HUES48 (cell line): ENCODE results near the gene ATP13A2.
"Not testable (repeated sequence)": the region's sequence is repeated elsewhere in the genome, so short reads cannot be mapped to it uniquely, and the experiment has no call there.

ENCODE experiments used
- H3K27ac ChIP-seq: one replicate; pipeline ENCODE4 v1.7.0; 2013; ENCODE audit warnings: low read depth, low read length, inconsistent platforms
- H3K27me3 ChIP-seq: 2 replicates; pipeline ENCODE4 v1.6.1; 2013; ENCODE audit warnings: mild to moderate bottlenecking, low read length; ENCODE audit not compliant: control insufficient read depth, insufficient read depth
- H3K36me3 ChIP-seq: 2 replicates; pipeline ENCODE4 v1.6.1; 2013; ENCODE audit warnings: low read length; ENCODE audit not compliant: control insufficient read depth, insufficient read depth
- H3K4me1 ChIP-seq: 2 replicates; pipeline ENCODE4 v1.6.1; 2013; ENCODE audit warnings: mild to moderate bottlenecking, low read length; ENCODE audit not compliant: control insufficient read depth, insufficient read depth
- H3K4me3 ChIP-seq: 2 replicates; pipeline ENCODE4 v1.5.1; 2013; ENCODE audit warnings: mild to moderate bottlenecking, low read depth, low read length
- H3K9ac ChIP-seq: 2 replicates; pipeline ENCODE4 v1.6.1; 2013; ENCODE audit warnings: mild to moderate bottlenecking, low read depth, low read length, moderate library complexity
- H3K9me3 ChIP-seq: 2 replicates; pipeline ENCODE4 v1.6.1; 2013; ENCODE audit warnings: low read length; ENCODE audit not compliant: control insufficient read depth, insufficient read depth

Gene ATP13A2

DNA sequence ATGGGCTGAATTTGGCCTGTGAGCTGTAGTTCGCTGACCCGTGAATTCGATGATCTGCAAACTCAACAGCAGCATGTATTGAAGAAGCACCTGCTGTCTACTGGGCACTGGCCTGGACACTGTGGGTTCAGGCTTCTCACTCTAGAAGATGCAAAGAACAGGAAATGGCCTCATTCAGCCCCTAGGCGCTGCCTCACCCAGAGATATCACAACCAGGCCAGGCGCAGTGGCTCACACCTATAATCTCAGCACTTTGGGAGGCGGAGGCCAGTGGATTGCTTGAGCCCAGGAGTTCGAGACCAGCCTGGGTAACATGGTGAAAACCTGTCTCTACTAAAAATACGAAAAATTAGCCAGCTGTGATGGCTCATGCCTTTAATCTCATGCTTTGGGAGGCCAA is 55.0 kb downstream of the ATP13A2 start:
- Histone ChIP-seq H3K9me3 (no peaks in the 10 kb centered on the region), H3K4me3 (no peak overlapping the region), H3K9ac (no peak overlapping the region), H3K27me3 (no peaks in the 10 kb centered on the region), H3K27ac (no peak overlapping the region), H3K36me3 (peaks cover 51% of the 10 kb centered on the region), H3K4me1 (no peaks in the 10 kb centered on the region)

DNA sequence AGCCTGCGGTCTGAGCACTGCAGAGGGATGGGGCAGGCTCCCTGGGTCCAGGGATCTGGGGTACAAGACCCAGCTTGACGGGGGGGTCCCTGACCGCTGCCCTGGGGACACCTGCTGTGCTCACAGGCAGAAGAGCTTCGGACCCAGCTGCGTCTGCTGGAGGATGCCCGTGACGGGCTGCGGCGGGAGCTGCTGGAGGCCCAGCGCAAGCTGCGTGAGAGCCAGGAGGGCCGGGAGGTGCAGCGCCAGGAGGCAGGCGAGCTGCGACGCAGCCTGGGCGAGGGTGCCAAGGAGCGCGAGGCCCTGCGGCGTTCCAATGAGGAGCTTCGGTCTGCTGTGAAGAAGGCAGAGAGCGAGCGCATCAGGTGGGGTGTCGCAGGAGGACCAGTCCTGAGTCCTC is 56.5 kb downstream of the ATP13A2 start:
- Histone ChIP-seq H3K9ac (no peak overlapping the region), H3K9me3 (no peaks in the 10 kb centered on the region), H3K27ac (no peak overlapping the region), H3K36me3 (peaks cover 55% of the 10 kb centered on the region), H3K4me3 (no peak overlapping the region), H3K4me1 (no peaks in the 10 kb centered on the region), H3K27me3 (no peaks in the 10 kb centered on the region)

DNA sequence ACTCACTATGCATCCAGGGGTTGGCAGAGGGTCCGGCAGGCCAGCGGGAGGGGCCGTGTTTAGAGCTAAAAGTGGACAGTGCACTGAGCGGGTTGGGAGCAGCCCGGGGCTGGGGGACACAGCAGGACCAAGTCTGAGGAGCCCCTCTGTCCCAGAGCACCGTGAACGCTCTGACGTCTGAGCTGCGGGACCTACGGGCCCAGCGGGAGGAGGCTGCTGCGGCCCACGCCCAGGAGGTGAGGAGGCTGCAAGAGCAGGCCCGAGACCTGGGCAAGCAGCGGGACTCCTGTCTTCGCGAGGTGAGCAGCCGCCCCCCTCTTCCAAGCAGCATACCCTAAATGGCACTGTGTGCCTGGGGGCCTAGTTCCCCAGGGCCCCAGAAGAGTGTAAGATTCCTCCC is 57.1 kb downstream of the ATP13A2 start:
- no peak overlapping the region for H3K27ac ChIP-seq
- no peaks in the 10 kb centered on the region for H3K9me3 ChIP-seq
- no peak overlapping the region for H3K9ac ChIP-seq
- peaks cover 55% of the 10 kb centered on the region for H3K36me3 ChIP-seq
- H3K4me1 ChIP-seq = no peaks in the 10 kb centered on the region
- H3K4me3 ChIP-seq = no peak overlapping the region
- H3K27me3 ChIP-seq = no peaks in the 10 kb centered on the region

GRCh38 chr1:16952376-16952775 is 59.4 kb downstream of the ATP13A2 start:
- not testable (repeated sequence) for H3K9ac ChIP-seq, H3K27me3 ChIP-seq, H3K4me1 ChIP-seq, H3K9me3 ChIP-seq, H3K4me3 ChIP-seq, H3K27ac ChIP-seq
- H3K36me3 ChIP-seq = peaks cover 56% of the 10 kb centered on the region

GRCh38 chr1:16949026-16949425 is 62.7 kb downstream of the ATP13A2 start:
- not testable (repeated sequence) for H3K4me3 ChIP-seq, H3K27ac ChIP-seq, H3K9ac ChIP-seq, H3K9me3 ChIP-seq, H3K4me1 ChIP-seq, H3K27me3 ChIP-seq
- H3K36me3 ChIP-seq = peaks cover 50% of the 10 kb centered on the region

- not testable (repeated sequence) for H3K9ac ChIP-seq, H3K27ac ChIP-seq, H3K4me1 ChIP-seq
Observed at GRCh38 chr1:16948282-16948891, 63.3 kb downstream of the ATP13A2 start.

DNA sequence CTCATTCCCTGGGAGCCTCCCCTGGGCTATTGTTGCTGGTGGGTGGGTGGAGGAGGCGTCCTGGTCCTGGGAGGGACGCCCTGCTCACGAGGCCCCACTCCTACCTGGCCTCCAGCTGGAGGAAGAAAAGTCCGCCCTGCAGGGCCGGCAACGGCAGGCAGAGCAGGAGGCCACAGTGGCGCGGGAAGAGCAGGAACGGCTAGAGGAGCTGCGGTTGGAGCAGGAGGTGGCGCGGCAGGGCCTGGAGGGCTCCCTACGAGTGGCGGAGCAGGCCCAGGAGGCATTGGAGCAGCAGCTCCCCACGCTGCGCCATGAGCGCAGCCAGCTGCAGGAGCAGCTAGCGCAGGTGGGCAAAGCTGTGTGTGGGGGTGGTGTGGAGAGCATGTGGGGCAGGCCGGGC is 65.1 kb downstream of the ATP13A2 start:
- peaks cover 72% of the 10 kb centered on the region for H3K36me3 ChIP-seq
- no peak overlapping the region for H3K9ac ChIP-seq
- no peaks in the 10 kb centered on the region for H3K27me3 ChIP-seq
- no peak overlapping the region for H3K27ac ChIP-seq
- no peaks in the 10 kb centered on the region for H3K9me3 ChIP-seq
- no peak overlapping the region for H3K4me3 ChIP-seq
- no peaks in the 10 kb centered on the region for H3K4me1 ChIP-seq

More at GRCh38 chr1:16948282-16948891, 63.3 kb downstream of the ATP13A2 start:
- H3K9me3 ChIP-seq, H3K4me3 ChIP-seq, H3K27me3 ChIP-seq: not testable (repeated sequence)
- H3K36me3 ChIP-seq = peaks cover 56% of the 10 kb centered on the region

DNA sequence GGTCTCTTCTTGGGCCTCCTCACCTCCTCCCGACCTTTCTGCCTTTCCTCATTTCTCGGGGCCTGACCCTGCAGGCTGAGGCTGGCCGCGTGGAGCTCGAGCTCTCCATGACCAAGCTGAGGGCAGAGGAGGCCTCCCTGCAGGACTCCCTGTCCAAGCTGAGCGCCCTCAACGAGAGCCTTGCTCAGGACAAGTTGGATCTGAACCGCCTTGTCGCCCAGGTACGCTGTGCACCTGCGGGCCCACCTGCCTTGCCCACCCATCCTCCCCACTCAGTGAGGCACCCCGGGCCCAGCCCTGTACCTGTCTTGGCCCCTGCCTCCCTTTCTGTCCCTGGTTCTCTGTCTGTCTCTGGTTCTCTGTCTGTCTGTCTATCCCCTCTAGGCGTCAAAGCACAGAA is 65.5 kb downstream of the ATP13A2 start:
- H3K36me3 ChIP-seq = peaks cover 72% of the 10 kb centered on the region

DNA sequence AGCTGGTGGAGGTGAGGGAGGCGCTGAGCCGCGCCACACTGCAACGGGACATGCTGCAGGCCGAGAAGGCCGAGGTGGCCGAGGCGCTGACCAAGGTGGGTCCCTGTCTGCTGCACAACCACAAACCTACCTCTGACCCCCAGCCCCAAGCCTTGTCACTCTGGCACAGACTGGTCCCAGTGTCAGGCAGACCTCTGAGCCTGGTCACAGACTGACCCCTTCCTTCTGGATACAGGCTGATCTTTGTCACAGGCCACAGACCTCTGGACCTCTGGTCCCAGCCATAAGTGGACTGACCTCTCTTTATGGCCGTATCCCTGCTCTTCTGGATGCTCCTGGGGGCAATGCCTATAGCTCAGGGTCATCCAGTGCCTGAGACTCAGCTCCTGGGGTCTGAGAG is 66.2 kb downstream of the ATP13A2 start:
- not testable (repeated sequence) for H3K9ac ChIP-seq, H3K27ac ChIP-seq, H3K4me1 ChIP-seq, H3K4me3 ChIP-seq, H3K27me3 ChIP-seq, H3K9me3 ChIP-seq
- peaks cover 75% of the 10 kb centered on the region for H3K36me3 ChIP-seq

More for the DNA sequence above, 65.5 kb downstream of the ATP13A2 start:
- H3K4me3 ChIP-seq, H3K4me1 ChIP-seq, H3K27me3 ChIP-seq, H3K27ac ChIP-seq, H3K9ac ChIP-seq, H3K9me3 ChIP-seq: not testable (repeated sequence)

DNA sequence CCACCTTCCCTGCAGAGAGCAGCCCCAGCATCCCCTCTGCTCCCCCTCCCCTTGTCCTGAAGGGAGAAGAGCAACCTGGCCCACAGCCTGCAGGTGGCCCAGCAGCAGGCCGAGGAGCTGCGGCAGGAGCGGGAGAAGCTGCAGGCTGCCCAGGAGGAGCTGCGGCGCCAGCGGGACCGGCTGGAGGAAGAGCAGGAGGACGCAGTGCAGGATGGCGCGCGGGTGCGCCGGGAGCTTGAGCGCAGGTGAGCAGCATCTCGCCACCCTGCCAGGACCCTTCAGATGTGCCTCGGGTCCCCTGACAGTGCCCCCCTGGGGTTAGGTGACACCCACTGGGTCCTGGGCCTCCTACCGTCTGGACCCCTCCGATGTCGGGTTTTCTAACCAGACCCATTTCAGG is 67.7 kb downstream of the ATP13A2 start:
- Histone ChIP-seq H3K27ac (no peak overlapping the region), H3K36me3 (peaks cover 76% of the 10 kb centered on the region), H3K4me3 (no peak overlapping the region), H3K4me1 (no peaks in the 10 kb centered on the region), H3K9me3 (no peaks in the 10 kb centered on the region), H3K9ac (no peak overlapping the region), H3K27me3 (no peaks in the 10 kb centered on the region)

DNA sequence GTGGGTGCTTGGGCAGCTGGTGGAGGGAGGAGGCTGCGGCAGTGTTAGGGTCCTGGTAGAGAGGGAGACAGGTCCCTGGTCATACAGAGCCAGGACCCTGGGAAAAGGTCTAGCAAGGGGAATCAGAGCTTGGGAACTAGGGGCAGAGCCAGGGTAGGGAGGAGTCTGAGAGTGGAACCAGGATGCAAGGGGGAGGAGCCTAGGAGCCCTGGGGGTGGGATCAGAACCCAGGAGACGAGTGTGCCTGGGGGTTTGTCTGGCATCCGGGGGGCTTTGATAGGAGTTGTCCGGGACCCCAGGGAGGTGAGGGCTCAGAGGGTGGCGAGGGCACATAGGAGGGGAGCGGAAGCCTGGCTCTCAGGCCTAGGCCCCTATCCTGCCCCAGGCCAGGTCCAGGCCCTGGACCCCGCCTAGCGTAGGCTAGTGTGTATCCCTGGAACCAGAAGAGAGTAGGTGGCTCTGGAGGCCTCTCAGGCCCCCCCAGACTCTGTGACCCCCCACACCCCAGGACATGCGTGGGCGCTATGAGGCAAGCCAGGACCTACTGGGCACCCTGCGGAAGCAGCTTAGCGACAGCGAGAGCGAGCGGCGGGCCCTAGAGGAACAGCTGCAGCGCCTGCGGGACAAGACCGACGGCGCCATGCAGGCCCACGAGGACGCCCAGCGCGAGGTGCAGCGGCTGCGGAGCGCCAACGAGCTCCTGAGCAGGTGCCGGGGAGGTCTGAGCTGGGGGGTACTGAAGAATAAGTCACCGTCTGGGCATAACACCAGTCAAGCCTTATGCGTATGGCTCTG is 72.1 kb downstream of the ATP13A2 start:
- not testable (repeated sequence) for H3K9me3 ChIP-seq, H3K4me1 ChIP-seq, H3K27me3 ChIP-seq, H3K9ac ChIP-seq, H3K4me3 ChIP-seq
- Histone ChIP-seq H3K36me3 (peaks cover 67% of the 10 kb centered on the region), H3K27ac (peak overlapping the region; percentile 72)
